Suprapubic skin (tissue), 4 donors: ENCODE data around the gene GCC1. TPM values are rescaled to one million over a fixed set of nuclear protein-coding genes. Genes with fewer than 3 reads are reported as not detected.
"Not testable (repeated sequence)": the region's sequence is repeated elsewhere in the genome, so short reads cannot be mapped to it uniquely, and the experiment has no call there.

Source experiments
- DNase-seq, 2 donors: peaks; one replicate each; pipeline ENCODE4 v3.0.0-alpha.2; 2019; ENCODE audit warnings: low spot score in 2 of 2
- H3K27ac ChIP-seq: fragments of 200-600 bp; sonication (generic); one replicate; pipeline ENCODE4 v1.5.1; 2019
- H3K27me3 ChIP-seq: fragments of 200-600 bp; sonication (generic); one replicate; pipeline ENCODE4 v1.5.1; 2019
- H3K36me3 ChIP-seq: fragments of 200-600 bp; sonication (generic); one replicate; pipeline ENCODE4 v1.5.1; 2019
- H3K4me1 ChIP-seq: fragments of 200-600 bp; sonication (generic); one replicate; pipeline ENCODE4 v1.5.1; 2019
- H3K4me3 ChIP-seq: fragments of 200-600 bp; sonication (generic); one replicate; pipeline ENCODE4 v1.5.1; 2019; ENCODE audit warnings: mild to moderate bottlenecking
- H3K9me3 ChIP-seq: fragments of 200-600 bp; sonication (generic); one replicate; pipeline ENCODE4 v1.5.1; 2019
- EP300 ChIP-seq: sonication (generic); formaldehyde crosslinking; IDR thresholded peaks from one replicate; pipeline ENCODE4 v1.6.1; 2017; ENCODE audit warnings: antibody characterized with exemption
- POLR2A ChIP-seq, 2 donors: fragments of 450-650 bp; IDR thresholded peaks; one replicate each; pipeline ENCODE4 v1.6.1; 2017; ENCODE audit warnings: antibody characterized with exemption in 2 of 2, mild to moderate bottlenecking in 2 of 2, moderate library complexity in 2 of 2
- POLR2AphosphoS5 ChIP-seq, 3 donors: sonication (generic); formaldehyde crosslinking; IDR thresholded peaks; one replicate each; pipeline ENCODE4 v1.6.1; 2017; ENCODE audit warnings: antibody characterized with exemption in 3 of 3
- WGBS: methylation state at CpG from one replicate; pipeline ENCODE4 v1.1.5; 2018; 5-methylcytosine and 5-hydroxymethylcytosine counted together
- total RNA-seq, 4 donors: library from RNA; depleted of rRNA; stranded (reverse); fragments of >200 nt; gene quantifications; one replicate each; pipeline ENCODE4 v1.1.0, GENCODE V29; 2016
- TF ChIP-seq, protein P1 (sequence below), 2 donors: fragments of 200-600 bp in 1 of 2; fragments of 450-650 bp in 1 of 2; sonication (generic) in 1 of 2; IDR thresholded peaks; one replicate each; pipeline ENCODE4 v1.5.1; 2016 to 2019; ENCODE audit warnings: antibody characterized with exemption in 2 of 2, mild to moderate bottlenecking in 1 of 2, moderate library complexity in 1 of 2

Gene GCC1
- total RNA-seq, 4 donors from 2014 or later, result 17.8 to 27.7 (median 20.5) TPM

DNA sequence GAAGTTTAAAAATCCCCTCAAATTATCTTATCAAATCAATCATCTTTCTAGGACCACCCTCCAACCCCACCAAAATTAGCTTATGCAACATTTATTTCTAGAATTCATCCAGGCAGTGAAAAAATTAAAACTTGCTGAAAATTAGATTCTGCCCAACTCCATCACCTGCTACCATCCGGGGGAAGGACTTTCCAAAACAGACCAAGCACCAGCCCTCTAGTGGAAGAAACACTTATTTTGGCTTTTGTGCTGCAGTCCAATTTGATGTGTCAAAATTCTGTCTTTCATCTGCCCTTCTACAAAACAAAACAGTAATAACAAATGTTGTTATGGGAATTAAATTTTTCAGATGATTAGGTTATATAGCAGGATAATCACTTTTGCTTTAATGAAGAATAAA is 35.1 kb downstream of the GCC1 start:
- Histone ChIP-seq H3K4me1 (no peaks in the 10 kb centered on the region), H3K27ac (no peak overlapping the region), H3K27me3 (no peaks in the 10 kb centered on the region), H3K9me3 (peaks cover 3% of the 10 kb centered on the region), H3K36me3 (no peaks in the 10 kb centered on the region), H3K4me3 (no peak overlapping the region)
- DNase-seq, result no peak
- TF ChIP-seq, protein P1, sequence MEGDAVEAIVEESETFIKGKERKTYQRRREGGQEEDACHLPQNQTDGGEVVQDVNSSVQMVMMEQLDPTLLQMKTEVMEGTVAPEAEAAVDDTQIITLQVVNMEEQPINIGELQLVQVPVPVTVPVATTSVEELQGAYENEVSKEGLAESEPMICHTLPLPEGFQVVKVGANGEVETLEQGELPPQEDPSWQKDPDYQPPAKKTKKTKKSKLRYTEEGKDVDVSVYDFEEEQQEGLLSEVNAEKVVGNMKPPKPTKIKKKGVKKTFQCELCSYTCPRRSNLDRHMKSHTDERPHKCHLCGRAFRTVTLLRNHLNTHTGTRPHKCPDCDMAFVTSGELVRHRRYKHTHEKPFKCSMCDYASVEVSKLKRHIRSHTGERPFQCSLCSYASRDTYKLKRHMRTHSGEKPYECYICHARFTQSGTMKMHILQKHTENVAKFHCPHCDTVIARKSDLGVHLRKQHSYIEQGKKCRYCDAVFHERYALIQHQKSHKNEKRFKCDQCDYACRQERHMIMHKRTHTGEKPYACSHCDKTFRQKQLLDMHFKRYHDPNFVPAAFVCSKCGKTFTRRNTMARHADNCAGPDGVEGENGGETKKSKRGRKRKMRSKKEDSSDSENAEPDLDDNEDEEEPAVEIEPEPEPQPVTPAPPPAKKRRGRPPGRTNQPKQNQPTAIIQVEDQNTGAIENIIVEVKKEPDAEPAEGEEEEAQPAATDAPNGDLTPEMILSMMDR (IDR thresholded peaks at IDR 0.05), result no peak
- no peak for TF ChIP-seq POLR2AphosphoS5 (IDR thresholded peaks at IDR 0.05)
- TF ChIP-seq EP300, result no peak
- no peak for TF ChIP-seq POLR2A (IDR thresholded peaks at IDR 0.05)
- 58% methylated on average over 1 of the region's 1 CpG for WGBS

DNA sequence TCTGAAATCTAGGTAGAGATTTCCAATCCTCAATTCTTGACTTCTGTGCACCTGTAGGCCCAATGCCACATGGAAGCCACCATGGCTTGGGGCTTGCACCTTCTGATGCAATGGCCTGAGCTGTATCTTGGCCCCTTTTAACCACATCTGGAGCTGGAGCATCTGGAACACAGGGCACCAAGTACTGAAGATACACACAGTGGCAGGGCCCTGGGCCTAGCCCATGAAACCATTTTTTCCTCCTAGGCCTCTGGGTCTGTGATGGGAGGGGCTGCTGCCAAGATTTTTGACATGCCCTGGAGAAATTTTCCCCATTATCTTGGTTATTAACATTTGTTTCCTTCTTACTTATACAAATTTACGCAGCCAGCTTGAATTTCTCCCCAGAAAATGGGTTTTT is 39.1 kb downstream of the GCC1 start:
- Histone ChIP-seq H3K9me3 (peaks cover 3% of the 10 kb centered on the region), H3K4me1 (no peaks in the 10 kb centered on the region), H3K4me3 (no peak overlapping the region), H3K36me3 (no peaks in the 10 kb centered on the region), H3K27ac (no peak overlapping the region), H3K27me3 (no peaks in the 10 kb centered on the region)
- TF ChIP-seq POLR2A (IDR thresholded peaks at IDR 0.05) (no peak), EP300 (no peak), POLR2AphosphoS5 (IDR thresholded peaks at IDR 0.05) (no peak)
- TF ChIP-seq, protein P1 (IDR thresholded peaks at IDR 0.05), result no peak
- WGBS, result 97% methylated on average over 1 of the region's 1 CpG
- no peak for DNase-seq

DNA sequence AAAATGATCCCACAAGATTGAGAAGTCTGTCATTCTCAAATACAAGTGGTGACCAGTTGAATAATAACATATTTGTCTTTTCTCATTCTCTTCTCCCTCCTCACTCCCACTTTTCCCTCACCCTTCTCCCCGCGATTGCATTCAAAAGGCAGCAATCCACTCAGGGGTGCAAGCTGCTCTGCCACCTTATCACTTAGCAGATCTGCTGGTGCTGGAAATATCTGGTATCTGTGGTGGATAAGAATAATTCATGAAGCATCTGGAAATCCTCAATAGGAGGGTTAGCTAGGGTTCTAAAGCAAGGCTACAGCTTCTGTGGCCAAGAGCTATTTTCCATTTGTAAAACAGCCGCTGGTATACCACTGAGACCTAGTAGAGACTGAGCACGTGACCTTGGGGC is 43.8 kb downstream of the GCC1 start:
- no peak overlapping the region for H3K4me3 ChIP-seq
- peaks cover 16% of the 10 kb centered on the region for H3K27me3 ChIP-seq
- H3K27ac ChIP-seq, result no peak overlapping the region
- no peak for DNase-seq
- TF ChIP-seq, protein P1 (IDR thresholded peaks at IDR 0.05), result no peak
- TF ChIP-seq EP300 (no peak), POLR2A (IDR thresholded peaks at IDR 0.05) (no peak), POLR2AphosphoS5 (IDR thresholded peaks at IDR 0.05) (no peak)
- WGBS, result 84% methylated on average over 4 of the region's 4 CpGs
- peaks cover 3% of the 10 kb centered on the region for H3K9me3 ChIP-seq
- peaks cover 4% of the 10 kb centered on the region for H3K4me1 ChIP-seq
- no peaks in the 10 kb centered on the region for H3K36me3 ChIP-seq

DNA sequence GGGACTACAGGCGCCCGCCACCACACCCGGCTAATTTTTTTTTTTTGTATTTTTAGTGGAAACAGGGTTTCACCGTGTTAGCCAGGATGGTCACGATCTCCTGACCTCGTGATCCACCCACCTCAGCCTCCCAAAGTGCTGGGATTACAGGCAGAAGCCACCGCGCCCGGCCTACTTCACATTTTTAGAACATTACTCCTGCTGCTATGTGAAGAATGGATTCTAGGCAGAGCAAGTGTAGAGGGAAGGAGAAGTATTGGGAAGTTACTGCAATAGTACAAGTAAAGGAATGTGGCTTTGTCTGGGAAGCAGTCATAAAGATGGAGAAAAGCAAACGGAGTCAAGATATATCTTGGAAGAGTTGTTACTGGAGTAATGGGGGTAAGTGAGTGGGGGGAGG is 44.9 kb downstream of the GCC1 start:
- not testable (repeated sequence) for DNase-seq, H3K4me3 ChIP-seq, H3K36me3 ChIP-seq, H3K27ac ChIP-seq, H3K4me1 ChIP-seq, H3K9me3 ChIP-seq
- H3K27me3 ChIP-seq, result peaks cover 22% of the 10 kb centered on the region
- WGBS, result 84% methylated on average over 10 of the region's 10 CpGs

DNA sequence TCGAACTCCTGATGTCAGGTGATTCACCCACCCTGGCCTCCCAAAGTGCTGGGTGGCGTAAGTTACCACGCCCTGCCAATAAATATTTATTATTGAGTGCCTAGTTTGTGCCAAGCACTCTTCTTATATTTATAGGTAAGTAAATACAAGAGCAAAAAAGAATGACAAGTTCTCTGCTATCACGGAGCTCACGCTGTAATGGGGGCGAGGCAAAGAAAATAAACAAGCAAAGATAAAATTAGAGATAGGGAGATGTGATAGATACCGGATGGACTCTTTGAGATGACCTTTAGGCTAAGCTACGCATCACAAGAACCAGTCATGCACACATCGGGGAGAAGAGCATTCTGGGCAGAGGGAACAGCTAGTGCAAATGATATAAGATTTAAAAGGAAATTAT is 46.3 kb downstream of the GCC1 start:
- TF ChIP-seq POLR2AphosphoS5 (IDR thresholded peaks at IDR 0.05) (no peak), EP300 (no peak), POLR2A (IDR thresholded peaks at IDR 0.05) (no peak)
- TF ChIP-seq, protein P1 (IDR thresholded peaks at IDR 0.05), result no peak
- no peak for DNase-seq
- peaks cover 27% of the 10 kb centered on the region for H3K27me3 ChIP-seq
- no peak overlapping the region for H3K27ac ChIP-seq
- 89% methylated on average over 9 of the region's 9 CpGs for WGBS
- H3K9me3 ChIP-seq, result no peaks in the 10 kb centered on the region
- no peaks in the 10 kb centered on the region for H3K36me3 ChIP-seq
- H3K4me1 ChIP-seq, result peaks cover 7% of the 10 kb centered on the region
- H3K4me3 ChIP-seq, result no peak overlapping the region

DNA sequence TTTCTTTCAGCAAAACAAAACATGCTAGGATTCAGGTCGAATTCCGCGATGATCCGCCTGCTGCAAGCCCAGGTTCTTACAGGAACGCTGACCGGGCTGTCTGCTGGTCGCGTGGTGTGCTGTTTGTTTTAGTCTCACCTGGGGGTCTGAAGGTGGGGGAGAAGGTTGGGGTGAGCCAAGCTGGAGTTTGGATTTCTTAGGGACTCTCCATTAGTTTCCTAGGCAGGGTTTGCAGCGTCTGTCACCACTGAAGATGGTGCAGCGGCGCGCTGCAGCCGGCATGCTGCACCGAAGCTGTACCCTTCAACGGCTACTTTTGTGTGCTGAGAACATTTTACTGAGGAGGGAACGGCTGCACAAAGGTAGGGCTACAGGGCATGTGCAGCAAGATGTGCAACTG is 48.7 kb downstream of the GCC1 start:
- Histone ChIP-seq H3K27me3 (peaks cover 27% of the 10 kb centered on the region), H3K4me3 (no peak overlapping the region), H3K27ac (no peak overlapping the region), H3K9me3 (no peaks in the 10 kb centered on the region), H3K4me1 (peaks cover 7% of the 10 kb centered on the region), H3K36me3 (no peaks in the 10 kb centered on the region)
- DNase-seq, result no peak
- TF ChIP-seq, protein P1 (IDR thresholded peaks at IDR 0.05), result no peak
- TF ChIP-seq POLR2A (IDR thresholded peaks at IDR 0.05) (no peak), EP300 (no peak), POLR2AphosphoS5 (IDR thresholded peaks at IDR 0.05) (no peak)
- WGBS, result 8% methylated on average over 16 of the region's 16 CpGs
